Stimulated activated CD4-positive, alpha-beta T cell treated with anti-CD3 and anti-CD28 coated beads, Interleukin-12 subunit alpha, Interleukin-12 subunit beta, amount 100 ng/mL, for 24 hours (primary cell): ENCODE results near the gene ATP6V1D.
"Not testable (repeated sequence)": the region's sequence is repeated elsewhere in the genome, so short reads cannot be mapped to it uniquely, and the experiment has no call there.

Source experiments
- DNase-seq, 2 experiments: peaks; one replicate each; pipeline ENCODE4 v3.0.0-alpha.2; 2020; ENCODE audit warnings: low read depth in 2 of 2

ATP6V1D gene

DNA sequence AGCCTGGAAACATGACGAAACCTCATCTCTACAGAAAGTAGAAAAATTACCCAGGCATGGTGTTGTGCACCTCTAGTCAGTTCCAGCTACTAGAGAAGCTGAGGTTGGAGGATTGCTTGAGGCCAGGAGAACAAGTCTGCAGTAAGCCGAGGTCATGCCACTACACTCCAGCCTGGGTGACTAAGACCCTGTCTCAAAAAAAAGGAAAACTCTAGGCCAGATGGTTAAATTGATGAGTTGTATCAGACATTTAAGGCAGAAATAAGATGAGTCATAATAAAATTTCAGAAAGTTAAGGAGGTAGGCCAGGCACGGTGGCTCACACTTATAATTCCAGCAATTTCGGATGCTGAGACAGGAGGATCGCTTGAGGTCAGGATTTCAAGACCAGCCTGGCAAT lies 11.2 kb upstream of the ATP6V1D start:
- no peak for DNase-seq

DNA sequence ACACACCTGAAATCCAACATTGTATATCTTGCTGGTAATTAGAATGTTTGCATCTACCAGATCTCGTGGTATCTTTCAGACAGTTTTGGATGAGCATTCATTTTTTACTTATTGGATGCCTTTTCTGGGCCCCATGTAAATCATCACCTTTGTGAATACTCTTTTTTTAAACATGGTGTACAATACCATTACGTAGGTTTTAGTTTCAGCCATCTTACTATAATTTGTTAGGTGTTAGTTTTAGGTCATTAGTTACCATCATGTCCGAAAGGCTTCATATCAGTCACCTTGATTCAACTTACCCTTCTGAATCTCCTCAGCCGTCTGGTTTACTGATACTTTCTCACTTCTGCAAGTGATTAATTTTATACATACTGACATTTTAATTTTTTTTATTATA lies 5.9 kb upstream of the ATP6V1D start:
- no peak for DNase-seq

GRCh38 chr14:67360470-67361206 lies 1.0 kb upstream of the ATP6V1D start:
- peak in 1 of 2 experiments; percentile 22 for DNase-seq

- no peak for DNase-seq
Measured at GRCh38 chr14:67358924-67359774, 455 bp downstream of the ATP6V1D start.

DNA sequence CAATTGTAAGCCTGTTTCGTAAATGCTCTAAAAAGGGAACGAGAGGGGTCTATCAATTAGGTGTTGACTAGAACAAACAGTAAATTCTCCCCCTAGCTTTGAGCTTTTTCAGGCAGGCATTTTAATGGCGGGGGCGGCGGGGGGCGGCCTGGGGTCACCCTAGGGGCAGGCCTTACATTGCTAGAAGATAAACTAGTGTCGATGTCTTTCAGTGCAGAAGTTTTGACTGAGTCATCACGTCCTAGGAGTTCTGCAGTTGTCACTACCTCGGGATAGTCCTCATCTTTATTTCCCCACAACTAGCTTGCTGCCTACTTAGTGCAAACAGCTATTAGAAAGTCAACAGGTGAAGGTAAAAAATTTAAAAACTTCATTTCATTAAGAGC lies 1.6 kb downstream of the ATP6V1D start:
- no peak for DNase-seq

DNA sequence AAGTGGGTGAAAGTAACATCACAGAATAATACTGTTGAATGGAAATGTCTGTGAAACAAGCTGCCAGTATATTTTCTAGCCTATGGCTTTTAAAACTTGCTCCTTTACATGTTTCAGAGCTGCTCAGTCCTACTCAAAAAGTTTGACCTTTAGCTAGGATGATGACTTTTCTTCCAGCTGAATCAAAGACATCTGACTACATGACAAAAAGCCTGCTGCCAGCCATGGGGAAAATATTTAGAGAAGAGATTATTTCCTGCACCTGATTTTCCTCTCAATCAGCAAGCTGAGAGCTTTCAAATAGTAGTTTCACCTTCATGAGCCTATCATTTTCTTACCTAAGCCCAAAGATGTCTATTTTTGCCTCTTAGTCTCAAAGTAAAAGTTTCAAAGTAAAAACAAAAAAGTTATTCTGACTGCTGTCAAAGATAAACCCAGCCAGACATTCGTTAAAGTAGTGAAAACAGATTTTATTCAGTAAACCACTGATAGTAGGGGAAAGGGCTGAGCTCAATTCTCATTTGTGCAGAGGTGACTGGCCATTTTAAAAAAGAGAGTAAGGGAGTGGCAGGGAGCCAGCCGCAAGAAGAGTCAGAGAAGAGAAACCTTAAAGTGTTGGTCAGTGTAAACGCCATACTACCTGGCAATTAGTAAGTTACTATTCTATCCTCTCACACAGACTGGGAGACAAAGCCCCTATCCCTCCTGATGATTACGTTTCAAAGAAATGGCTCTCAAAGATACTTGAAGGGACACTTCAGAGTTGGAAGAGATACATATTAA lies 2.2 kb downstream of the ATP6V1D start:
- DNase-seq = no peak

- no peak for DNase-seq
Measured at GRCh38 chr14:67352055-67352454, 7.5 kb downstream of the ATP6V1D start.

DNA sequence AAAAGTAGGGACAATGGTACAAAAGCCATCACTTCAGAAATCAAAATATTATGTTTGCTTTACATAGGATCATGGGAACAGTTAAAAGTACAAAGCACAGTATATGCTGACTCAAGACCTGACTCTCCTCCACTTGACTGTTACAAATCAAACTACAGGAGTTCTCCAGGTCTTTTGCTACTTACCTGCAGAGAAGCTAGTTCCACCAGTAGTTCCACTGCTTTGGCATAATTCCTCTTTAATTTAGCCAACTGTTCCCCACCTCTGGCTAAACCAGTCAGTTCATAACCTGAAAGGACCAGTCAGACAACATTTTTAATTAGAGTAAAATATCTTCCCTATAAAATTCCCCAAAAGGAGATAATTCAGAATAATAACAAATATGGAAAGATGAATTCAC lies 14.0 kb downstream of the ATP6V1D start:
- no peak for DNase-seq

- DNase-seq = no peak
Measured at GRCh38 chr14:67343601-67344230, 15.9 kb downstream of the ATP6V1D start.

- DNase-seq = not testable (repeated sequence)
Measured at GRCh38 chr14:67341231-67341630, 18.4 kb downstream of the ATP6V1D start.

DNA sequence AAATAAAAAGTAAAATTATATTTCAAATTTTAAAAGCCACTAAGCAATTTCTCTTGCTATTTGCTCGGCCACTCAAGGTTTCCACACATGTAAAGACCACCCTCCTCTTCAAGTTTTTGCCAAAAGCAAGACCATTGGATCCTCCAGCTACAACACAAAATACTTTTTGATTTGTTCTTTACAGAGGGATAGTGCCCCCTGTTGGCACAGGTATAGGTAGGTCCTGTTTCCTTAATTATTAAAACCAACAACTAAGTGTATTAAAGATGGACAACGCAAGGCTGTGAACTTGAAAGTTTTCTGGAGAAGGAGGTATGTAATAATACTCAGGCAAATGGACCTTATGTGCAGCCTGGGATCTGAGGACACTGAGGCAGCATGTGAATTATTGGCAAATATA lies 23.8 kb downstream of the ATP6V1D start:
- DNase-seq = no peak

DNA sequence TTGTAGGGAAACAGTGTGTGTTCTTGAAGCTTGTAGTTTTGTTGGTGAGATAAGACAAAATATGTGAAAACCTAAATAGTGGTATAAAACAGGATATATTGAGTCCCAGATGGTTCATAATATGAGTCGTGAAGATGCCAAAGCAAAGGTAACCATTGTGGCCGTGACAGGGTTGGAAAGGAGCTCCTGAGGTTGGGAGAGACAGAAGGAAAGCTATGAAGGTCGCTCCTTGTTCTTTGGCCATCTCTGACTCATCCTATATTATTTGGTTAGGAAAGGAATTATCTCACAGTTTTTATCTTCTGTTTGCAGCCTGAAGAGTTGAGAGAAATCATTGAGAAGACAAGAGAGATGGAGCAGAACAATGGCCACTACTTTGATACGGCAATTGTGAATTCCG lies 27.1 kb downstream of the ATP6V1D start:
- DNase-seq = no peak

DNA sequence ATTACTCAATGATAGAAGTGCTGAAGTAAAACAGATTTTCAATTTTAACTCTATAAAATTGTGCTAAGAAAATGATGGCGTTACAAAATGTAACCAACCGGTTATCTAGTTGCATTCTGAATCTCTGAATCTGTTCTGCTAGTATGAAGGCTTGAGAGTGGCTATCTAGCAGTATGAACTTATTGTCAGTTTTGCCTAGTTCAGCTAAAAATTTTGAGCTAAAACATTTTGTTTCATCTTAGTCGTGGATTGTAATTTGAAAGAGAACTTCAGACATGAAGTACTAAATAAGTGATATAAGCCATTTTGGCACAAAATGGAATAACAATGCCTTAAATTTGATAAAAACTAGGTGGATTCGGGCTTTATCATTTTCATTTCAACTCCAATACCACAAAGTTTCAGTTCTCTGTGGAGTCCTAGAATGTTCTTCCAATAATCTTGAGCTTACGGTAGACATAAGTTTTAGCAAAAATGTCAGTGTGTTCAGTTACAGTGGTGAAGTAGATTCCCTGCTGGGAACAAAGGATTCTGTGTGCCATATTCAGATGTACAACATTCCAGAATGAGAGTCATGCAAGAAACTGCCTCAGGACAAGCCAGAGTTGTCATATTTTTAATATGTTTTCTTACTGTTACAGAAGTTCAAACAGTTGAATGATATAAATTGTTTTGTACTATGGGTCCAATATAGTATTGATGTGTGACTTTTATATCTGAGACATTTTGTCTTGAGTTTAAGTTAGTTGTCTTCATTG lies 28.1 kb downstream of the ATP6V1D start:
- no peak for DNase-seq

DNA sequence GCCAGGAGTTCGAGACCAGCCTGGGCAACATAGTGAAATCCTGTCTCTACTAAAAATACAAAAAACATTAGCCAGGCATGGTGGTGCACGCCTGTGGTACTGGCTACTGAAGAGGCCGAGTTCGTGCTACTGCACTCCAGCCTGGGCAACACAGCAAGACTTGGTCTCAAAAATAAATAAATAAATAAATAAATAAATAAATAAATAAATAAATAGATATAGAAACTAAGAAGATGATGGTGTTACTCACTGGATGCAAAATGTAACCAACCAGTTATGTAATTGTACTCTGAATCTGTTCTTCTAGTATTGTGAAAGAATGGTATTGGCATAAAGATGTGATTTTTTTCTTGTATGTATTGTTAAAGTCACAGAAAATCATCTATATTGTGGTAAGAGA lies 29.9 kb downstream of the ATP6V1D start:
- not testable (repeated sequence) for DNase-seq

DNA sequence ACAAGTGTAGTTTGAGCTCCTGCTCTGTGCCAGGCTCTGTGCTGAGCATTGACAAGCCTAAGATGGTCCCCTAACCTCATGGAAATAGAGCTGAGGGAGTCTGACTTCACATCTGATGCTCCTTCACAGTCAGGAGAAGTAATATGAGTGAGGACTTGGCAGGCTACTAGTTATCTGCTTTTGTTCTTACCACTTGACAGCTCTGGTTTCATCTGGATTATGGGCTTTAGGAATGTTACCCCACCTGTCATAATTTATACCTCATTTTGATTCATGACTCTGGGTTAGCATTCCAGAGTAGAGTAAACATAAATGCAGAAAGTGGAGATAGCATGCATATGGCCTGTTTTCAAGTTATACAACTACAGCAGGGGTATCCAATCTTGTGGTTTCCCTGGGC lies 40.5 kb downstream of the ATP6V1D start:
- DNase-seq = no peak

GRCh38 chr14:67317822-67318221 lies 41.8 kb downstream of the ATP6V1D start:
- DNase-seq = no peak

DNA sequence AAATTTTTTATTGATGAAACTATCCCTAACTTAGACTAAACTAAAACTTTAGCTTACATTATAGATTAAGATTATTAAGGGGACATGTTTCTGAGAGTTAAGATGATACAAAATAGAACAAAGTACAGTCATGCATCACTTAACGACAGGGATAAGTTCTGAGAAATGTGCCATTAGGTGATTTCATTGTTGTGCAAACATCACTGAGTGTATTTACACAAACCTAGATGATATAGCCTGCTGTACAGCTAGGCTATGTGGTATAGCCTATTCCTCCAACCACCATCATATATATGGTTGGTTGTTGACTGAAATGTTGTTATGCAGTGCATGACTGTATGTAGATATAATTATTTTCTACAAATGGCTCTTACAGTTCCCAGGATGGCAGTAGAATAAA lies 46.5 kb downstream of the ATP6V1D start:
- DNase-seq = no peak

DNA sequence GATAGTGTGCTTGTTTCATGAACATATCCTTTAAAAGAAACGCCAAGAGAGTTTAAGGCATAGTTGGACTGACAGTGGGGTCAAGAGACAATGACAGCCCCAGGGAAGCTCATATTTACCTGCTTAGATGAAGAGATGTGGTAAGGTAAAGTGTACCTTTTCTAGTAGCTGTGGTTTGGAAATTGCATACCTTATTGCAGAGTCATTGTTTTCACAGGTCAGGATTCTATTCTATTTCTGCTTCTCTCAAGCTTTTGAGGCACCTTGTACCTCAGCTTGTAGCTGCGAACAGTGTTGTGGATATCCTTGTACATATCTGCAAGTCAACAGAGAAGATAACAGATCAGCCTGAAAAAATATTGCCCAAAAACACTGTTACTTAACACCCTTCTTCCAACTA lies 47.7 kb downstream of the ATP6V1D start:
- DNase-seq = no peak
